IPS-18a (cell line): ENCODE data around the gene DNASE1L2.

ENCODE experiments used
- H3K27ac ChIP-seq: one replicate; pipeline ENCODE4 v1.5.1; 2013; ENCODE audit warnings: low read length
- H3K27me3 ChIP-seq: one replicate; pipeline ENCODE4 v1.6.1; 2013; ENCODE audit warnings: mild to moderate bottlenecking, low read length; ENCODE audit not compliant: control insufficient read depth, insufficient read depth
- H3K36me3 ChIP-seq: one replicate; pipeline ENCODE4 v1.6.1; 2013; ENCODE audit warnings: low read depth, low read length; ENCODE audit not compliant: control insufficient read depth
- H3K4me1 ChIP-seq: one replicate; pipeline ENCODE4 v1.6.1; 2013; ENCODE audit warnings: low read depth, low read length; ENCODE audit not compliant: control insufficient read depth
- H3K4me3 ChIP-seq: one replicate; pipeline ENCODE4 v1.5.1; 2013; ENCODE audit warnings: low read length
- H3K9ac ChIP-seq: one replicate; pipeline ENCODE4 v1.6.1; 2013; ENCODE audit warnings: mild to moderate bottlenecking, low read length, moderate library complexity
- H3K9me3 ChIP-seq: one replicate; pipeline ENCODE4 v1.6.1; 2013; ENCODE audit warnings: low read depth, low read length; ENCODE audit not compliant: control insufficient read depth

DNASE1L2 gene

DNA sequence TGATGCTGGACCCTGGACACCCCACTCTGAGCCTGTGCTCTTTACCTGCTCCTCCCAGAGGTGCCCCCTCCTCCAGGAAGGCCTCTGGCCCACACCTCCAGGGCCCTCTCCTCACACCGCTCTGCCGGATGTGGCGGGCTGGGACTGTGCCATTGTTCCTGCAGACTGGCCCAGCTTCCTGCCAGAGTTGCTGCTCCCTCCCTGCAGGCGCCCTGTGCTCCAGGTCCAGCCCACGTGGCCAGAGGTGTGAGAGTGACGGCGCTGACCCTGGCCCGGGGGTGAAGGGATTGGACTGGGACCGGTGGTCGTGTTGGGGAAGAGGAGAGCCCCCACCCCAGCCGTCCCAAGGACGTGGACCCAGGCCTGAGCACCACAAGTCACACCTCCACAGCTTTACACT lies 7.2 kb upstream of the DNASE1L2 start:
- no peaks in the 10 kb centered on the region for H3K4me1 ChIP-seq
- H3K27me3 ChIP-seq: no peaks in the 10 kb centered on the region
- H3K36me3 ChIP-seq: peaks cover 31% of the 10 kb centered on the region
- H3K27ac ChIP-seq: no peak overlapping the region
- H3K4me3 ChIP-seq: no peak overlapping the region
- no peaks in the 10 kb centered on the region for H3K9me3 ChIP-seq
- H3K9ac ChIP-seq: no peak overlapping the region

DNA sequence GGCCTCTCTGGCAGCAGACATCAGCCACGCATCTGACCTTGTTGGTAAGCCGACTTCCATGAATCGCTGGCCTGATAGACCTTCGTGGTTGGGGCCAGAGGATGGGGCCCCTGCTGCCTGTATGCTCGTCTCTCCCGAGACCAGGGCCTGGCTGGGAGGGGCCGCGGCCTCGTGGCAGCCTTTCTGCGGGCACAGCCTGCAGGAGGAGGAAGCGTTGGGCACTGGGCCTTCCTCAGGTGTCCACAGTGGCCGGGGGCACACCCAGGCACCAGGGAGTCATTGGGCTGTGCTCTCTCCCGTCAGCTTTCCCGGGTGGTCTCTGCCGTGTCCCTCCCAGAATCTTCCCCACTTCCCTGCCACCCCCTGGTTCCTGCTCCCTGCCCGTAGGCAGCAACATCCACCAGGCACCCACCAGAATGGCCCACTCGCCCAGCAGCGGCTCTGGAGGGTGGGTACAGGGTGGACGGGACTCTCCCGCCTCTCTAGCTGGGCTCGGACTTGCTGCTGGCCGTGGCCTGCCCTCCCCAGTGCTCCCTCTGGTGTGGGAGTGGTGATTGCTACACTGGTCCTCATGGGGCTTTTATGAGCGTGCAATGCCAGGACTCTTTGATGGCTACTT lies 6.5 kb upstream of the DNASE1L2 start:
- Histone ChIP-seq H3K4me1 (no peaks in the 10 kb centered on the region), H3K27ac (no peak overlapping the region), H3K27me3 (no peaks in the 10 kb centered on the region), H3K4me3 (no peak overlapping the region), H3K9ac (no peak overlapping the region), H3K9me3 (no peaks in the 10 kb centered on the region), H3K36me3 (peaks cover 31% of the 10 kb centered on the region)

DNA sequence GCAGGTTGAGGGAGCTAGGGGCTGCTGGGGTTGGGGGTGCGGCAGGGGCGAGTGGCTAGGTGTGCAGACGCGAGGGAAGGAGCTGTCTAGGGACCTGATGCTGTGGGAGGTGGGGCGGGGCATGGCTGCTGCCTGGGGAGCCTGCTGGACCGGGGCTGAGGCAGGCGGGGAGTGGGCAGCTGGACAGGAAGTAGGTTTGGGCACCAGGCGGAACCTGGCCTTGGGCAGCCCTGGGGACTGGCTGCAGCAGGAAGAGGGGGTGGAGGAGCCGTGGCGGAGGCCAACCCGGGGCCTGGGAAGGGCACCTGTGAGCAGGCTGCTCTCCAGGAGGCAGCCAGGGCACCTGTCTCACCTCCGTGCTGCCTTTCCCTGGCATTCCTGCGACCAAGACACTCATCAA lies 5.9 kb upstream of the DNASE1L2 start:
- no peaks in the 10 kb centered on the region for H3K27me3 ChIP-seq
- no peaks in the 10 kb centered on the region for H3K4me1 ChIP-seq
- H3K9me3 ChIP-seq: no peaks in the 10 kb centered on the region
- H3K36me3 ChIP-seq: peaks cover 34% of the 10 kb centered on the region
- no peak overlapping the region for H3K4me3 ChIP-seq
- no peak overlapping the region for H3K27ac ChIP-seq
- H3K9ac ChIP-seq: no peak overlapping the region

DNA sequence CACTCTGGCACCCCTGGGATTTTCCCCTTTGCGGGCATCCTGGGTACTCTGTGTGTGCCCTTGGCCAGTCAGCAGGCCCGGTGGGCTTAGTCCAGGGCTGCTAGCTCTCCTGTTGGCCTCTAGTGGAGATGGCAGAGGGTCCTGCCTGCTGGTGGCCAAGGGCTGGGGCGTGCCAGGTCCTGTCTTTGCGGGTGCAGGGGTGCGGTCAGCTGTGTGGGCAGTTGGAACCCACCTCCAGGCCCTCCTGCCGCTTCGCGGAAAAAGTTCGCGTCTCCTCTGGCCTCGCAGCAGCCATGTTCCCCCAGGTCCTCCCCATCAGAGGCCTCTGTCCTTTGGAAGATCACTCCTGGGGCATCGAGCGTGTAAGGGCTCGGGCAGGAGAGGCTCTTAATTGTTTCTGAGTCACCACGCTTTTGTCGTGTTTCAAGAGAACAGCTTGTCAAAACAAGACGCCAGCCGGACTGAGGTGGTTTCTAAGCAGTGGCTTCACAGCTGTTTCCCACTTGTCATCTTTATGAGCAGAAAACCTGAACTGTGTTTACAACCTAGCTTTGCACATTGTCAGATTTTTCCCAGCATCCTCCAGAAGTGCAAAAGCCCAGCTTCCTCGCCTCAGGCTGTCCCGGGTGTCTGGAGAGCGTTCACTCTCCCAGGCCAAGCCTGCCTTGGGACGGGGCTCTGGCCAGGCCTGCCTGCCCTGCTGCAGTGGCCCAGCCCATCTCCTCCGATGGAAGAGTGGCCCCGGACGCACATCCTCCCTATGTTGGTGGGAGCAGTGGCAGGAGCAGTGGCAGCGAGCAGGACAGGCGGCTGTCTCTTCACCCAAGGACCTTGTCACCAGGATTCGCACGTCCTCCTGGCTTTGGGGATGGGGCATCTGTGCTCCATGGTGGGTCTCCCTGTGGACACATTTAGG lies 5.0 kb upstream of the DNASE1L2 start:
- Histone ChIP-seq H3K36me3 (peaks cover 34% of the 10 kb centered on the region), H3K9me3 (no peaks in the 10 kb centered on the region), H3K4me3 (no peak overlapping the region), H3K27me3 (peaks cover 7% of the 10 kb centered on the region), H3K27ac (no peak overlapping the region), H3K4me1 (no peaks in the 10 kb centered on the region), H3K9ac (no peak overlapping the region)

DNA sequence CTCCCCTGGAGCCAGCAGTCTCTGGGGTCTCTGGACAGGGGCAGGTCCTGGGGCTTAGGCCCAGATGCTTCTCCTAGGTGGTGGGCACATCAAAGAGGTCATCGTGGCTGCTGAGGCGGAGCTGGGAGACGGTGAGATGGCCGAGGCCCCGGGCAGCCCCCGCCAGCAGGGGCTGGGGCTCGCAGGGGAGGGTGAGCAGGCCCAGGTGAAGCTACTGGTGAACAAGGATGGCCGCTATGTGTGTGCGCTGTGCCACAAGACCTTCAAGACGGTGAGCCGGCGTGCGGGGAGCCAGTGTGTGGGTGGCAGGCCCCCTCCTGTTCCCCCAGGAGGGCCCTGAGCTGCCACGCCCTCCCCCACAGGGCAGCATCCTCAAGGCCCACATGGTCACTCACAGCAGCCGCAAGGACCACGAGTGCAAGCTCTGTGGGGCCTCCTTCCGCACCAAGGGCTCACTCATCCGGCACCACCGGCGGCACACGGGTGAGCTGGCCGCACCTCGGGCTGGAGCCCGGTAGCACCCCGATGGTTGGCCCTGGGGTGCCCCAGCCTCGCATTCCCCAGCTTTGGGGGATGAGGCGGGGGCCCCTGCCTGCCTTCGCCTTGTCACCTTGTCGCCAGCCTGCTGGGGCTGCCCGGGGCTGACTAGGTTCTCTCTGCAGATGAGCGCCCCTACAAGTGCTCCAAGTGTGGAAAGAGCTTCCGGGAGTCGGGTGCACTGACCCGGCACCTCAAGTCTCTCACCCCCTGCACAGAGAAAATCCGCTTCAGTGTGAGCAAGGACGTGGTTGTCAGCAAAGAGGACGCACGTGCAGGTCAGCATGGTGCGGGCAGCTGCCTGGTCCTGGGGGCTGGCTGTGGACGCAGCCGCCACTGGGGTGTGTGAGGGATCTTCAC lies 3.9 kb upstream of the DNASE1L2 start:
- no peak overlapping the region for H3K4me3 ChIP-seq
- no peak overlapping the region for H3K27ac ChIP-seq
- H3K9ac ChIP-seq: no peak overlapping the region
- H3K27me3 ChIP-seq: peaks cover 17% of the 10 kb centered on the region
- H3K36me3 ChIP-seq: peaks cover 34% of the 10 kb centered on the region
- H3K4me1 ChIP-seq: no peaks in the 10 kb centered on the region
- H3K9me3 ChIP-seq: no peaks in the 10 kb centered on the region

DNA sequence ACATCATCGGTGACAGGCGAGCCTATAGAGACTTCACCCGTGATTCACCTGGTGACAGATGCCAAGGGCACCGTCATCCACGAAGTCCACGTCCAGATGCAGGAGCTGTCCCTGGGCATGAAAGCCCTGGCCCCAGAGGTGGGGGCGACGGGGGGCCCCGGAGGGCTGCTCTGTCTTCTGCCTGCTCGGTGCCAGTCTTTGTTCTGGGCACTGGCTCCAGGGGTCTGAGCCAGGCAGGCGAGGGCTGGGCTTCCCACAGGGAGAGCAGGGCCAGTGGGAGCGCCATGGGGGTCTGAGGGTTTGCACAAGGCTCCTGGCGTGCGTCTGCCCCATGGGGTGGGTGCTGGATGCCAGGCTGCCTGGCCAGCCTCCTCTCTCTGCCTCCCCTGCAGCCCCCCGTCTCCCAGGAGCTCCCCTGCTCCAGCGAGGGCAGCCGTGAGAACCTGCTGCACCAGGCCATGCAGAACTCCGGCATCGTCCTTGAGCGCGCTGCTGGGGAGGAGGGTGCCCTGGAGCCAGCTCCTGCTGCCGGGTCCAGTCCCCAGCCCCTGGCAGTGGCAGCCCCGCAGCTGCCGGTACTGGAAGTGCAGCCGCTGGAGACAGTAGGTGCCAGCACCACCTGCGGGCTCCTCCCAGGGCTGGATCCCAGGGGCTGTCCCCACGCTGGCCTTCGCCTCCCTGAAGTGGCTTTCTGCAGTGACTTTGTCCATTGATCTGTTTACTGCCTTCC lies 3.0 kb upstream of the DNASE1L2 start:
- Histone ChIP-seq H3K36me3 (peaks cover 34% of the 10 kb centered on the region), H3K4me1 (no peaks in the 10 kb centered on the region), H3K4me3 (no peak overlapping the region), H3K27ac (no peak overlapping the region), H3K9ac (no peak overlapping the region), H3K9me3 (no peaks in the 10 kb centered on the region), H3K27me3 (peaks cover 26% of the 10 kb centered on the region)

DNA sequence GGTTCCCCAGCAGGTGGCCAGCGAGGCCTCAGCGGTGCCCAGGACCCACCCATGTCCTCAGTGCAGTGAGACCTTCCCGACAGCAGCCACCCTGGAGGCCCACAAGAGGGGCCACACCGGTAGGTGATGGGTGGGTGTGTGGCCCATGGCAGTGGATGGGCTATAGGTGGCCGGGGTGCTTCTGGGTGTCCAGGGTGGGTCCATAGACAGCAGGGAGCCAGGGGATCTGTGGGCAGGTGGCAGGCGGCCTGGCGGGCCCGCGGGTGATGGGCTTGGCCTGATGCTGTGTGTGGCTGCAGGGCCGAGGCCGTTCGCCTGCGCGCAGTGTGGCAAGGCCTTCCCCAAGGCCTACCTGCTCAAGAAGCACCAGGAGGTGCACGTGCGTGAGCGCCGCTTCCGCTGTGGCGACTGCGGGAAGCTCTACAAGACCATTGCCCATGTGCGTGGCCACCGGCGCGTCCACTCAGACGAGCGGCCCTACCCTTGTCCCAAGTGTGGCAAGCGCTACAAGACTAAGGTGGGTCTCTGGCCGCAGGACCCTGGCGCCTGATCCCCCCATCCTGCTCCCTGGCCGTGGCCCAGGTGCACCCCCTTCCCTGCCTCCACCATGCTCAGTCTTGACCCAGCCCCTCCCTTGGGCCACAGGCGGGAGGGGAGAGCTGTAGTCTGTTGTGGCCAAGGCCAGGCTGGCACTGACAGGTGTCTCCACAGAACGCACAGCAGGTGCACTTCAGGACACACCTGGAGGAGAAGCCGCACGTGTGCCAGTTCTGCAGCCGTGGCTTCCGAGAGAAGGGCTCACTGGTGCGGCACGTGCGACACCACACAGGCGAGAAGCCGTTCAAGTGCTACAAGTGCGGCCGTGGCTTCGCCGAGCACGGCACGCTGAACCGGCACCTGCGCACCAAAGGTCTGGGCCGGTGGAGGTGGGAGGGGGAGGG lies 2.1 kb upstream of the DNASE1L2 start:
- H3K4me1 ChIP-seq: no peaks in the 10 kb centered on the region
- no peak overlapping the region for H3K9ac ChIP-seq
- no peaks in the 10 kb centered on the region for H3K9me3 ChIP-seq
- no peak overlapping the region for H3K4me3 ChIP-seq
- no peak overlapping the region for H3K27ac ChIP-seq
- peaks cover 27% of the 10 kb centered on the region for H3K36me3 ChIP-seq
- H3K27me3 ChIP-seq: peaks cover 28% of the 10 kb centered on the region

DNA sequence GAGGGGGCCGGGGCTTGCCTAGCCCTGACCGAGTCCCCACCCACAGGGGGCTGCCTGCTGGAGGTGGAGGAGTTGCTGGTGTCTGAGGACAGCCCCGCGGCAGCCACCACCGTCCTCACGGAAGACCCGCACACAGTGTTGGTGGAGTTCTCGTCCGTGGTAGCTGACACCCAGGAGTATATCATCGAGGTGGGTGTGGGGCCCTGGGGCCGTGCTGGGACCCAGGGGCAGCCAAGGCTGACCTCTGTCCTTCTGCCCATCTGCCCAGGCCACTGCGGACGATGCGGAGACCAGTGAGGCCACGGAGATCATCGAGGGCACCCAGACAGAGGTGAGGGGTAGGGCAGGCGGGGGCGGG lies 1.5 kb upstream of the DNASE1L2 start:
- Histone ChIP-seq H3K27me3 (peaks cover 28% of the 10 kb centered on the region), H3K9me3 (no peaks in the 10 kb centered on the region), H3K36me3 (peaks cover 21% of the 10 kb centered on the region), H3K27ac (no peak overlapping the region), H3K4me1 (no peaks in the 10 kb centered on the region), H3K9ac (no peak overlapping the region), H3K4me3 (no peak overlapping the region)

DNA sequence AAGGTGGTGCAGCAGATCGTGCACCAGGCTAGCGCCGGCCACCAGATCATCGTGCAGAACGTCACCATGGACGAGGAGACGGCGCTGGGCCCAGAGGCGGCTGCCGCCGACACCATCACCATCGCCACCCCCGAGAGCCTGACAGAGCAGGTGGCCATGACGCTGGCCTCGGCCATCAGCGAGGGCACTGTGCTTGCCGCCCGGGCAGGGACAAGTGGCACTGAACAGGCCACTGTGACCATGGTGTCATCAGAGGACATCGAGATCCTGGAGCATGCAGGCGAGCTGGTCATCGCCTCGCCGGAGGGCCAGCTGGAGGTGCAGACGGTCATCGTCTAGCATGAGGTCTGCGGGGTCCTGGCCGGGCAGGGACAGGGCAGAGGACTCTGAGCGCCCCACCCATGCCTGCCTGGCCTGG lies 1.0 kb upstream of the DNASE1L2 start:
- Histone ChIP-seq H3K4me1 (no peaks in the 10 kb centered on the region), H3K36me3 (peaks cover 21% of the 10 kb centered on the region), H3K9ac (no peak overlapping the region)

DNA sequence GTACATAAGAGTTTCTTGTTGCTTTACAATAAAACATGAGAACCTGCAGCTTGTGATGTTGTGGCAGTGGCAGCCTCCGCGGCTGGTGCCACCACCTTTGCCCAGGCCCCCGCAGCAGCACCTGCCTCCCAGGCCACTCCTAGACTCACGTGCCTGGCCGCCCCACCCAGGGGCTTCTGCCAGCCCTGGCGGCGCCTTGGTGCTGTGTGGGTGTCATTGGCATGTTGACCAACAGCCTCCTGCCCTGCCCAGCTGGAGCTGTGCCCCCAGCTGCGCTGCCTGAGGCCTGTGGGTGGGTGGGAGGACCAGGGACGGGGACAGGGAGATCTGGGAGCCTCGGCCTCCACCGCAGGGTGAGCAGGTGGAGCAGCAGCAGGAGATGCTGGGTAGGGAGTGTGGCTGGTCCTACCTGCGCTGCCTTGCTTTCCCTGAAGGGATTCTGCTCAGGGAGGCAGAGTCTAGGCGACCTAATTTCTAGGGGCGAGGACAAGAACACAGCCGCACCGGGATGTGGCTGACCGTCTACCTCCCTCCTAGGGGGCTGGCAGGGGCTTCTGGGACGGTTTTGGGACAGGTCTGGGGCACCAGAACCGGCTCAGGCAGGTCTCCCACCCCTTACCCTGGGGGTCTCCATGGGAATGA lies 428 bp upstream of the DNASE1L2 start:
- Histone ChIP-seq H3K9ac (no peak overlapping the region), H3K9me3 (no peaks in the 10 kb centered on the region), H3K4me1 (no peaks in the 10 kb centered on the region), H3K36me3 (peaks cover 21% of the 10 kb centered on the region), H3K4me3 (no peak overlapping the region), H3K27me3 (peaks cover 28% of the 10 kb centered on the region), H3K27ac (no peak overlapping the region)

More for the DNA sequence above, 1.0 kb upstream of the DNASE1L2 start:
- Histone ChIP-seq H3K27me3 (peaks cover 28% of the 10 kb centered on the region), H3K27ac (no peak overlapping the region), H3K4me3 (no peak overlapping the region), H3K9me3 (no peaks in the 10 kb centered on the region)
